BJ (cell line): Measurements from ENCODE around the gene SLC25A45. TPM values are rescaled to one million over a fixed set of nuclear protein-coding genes. Genes with fewer than 3 reads are reported as not detected.
A peak's percentile ranks its signal among the peaks of the same experiment; 100 is the strongest.
"Not testable (repeated sequence)": the region's sequence is repeated elsewhere in the genome, so short reads cannot be mapped to it uniquely, and the experiment has no call there.

Experiments
- CTCF ChIA-PET: fragments of 350-600 bp; formaldehyde crosslinking; extraction: SDS; loops from one replicate; lab custom pipeline; 2021; ENCODE audit warnings: antibody characterized with exemption, inconsistent platforms; lab: Yijun Ruan, JAX
- POLR2A ChIA-PET: fragments of 300-600 bp; sonication (Branson Sonifier 250); formaldehyde crosslinking; extraction: SDS; loops from one replicate; lab custom pipeline; 2021; ENCODE audit warnings: antibody characterized with exemption; lab: Charles Lee
- DNase-seq: peaks from one replicate; pipeline ENCODE4 v3.0.0-alpha.2; 2011; ENCODE audit warnings: low read depth
- H3K27me3 ChIP-seq: 2 replicates; pipeline ENCODE4 v1.6.0; 2011; ENCODE audit warnings: low read length; ENCODE audit not compliant: control insufficient read depth, insufficient read depth
- H3K36me3 ChIP-seq: 2 replicates; pipeline ENCODE4 v1.5.1; 2011; ENCODE audit warnings: low read length; ENCODE audit not compliant: control insufficient read depth, insufficient read depth
- H3K4me3 ChIP-seq: 2 replicates; pipeline ENCODE4 v1.5.1; 2011; ENCODE audit warnings: low read depth, mild to moderate bottlenecking, control low read depth, low read length
- polyA plus RNA-seq: library from polyadenylated mRNA; depleted of rRNA; stranded (reverse); fragments of >200 nt; gene quantifications from 2 replicates; pipeline ENCODE4 v1.2.3, GENCODE V29; 2011
- TF ChIP-seq, protein P1 (sequence below): IDR thresholded peaks from 2 replicates; pipeline ENCODE4 v1.5.1; 2011; ENCODE audit warnings: low read depth, mild to moderate bottlenecking, control low read depth, inconsistent platforms, low read length, moderate library complexity; ENCODE audit not compliant: insufficient read depth

Gene SLC25A45
- polyA plus RNA-seq, 1 experiment = 2.1 TPM

- TF ChIP-seq, protein P1, sequence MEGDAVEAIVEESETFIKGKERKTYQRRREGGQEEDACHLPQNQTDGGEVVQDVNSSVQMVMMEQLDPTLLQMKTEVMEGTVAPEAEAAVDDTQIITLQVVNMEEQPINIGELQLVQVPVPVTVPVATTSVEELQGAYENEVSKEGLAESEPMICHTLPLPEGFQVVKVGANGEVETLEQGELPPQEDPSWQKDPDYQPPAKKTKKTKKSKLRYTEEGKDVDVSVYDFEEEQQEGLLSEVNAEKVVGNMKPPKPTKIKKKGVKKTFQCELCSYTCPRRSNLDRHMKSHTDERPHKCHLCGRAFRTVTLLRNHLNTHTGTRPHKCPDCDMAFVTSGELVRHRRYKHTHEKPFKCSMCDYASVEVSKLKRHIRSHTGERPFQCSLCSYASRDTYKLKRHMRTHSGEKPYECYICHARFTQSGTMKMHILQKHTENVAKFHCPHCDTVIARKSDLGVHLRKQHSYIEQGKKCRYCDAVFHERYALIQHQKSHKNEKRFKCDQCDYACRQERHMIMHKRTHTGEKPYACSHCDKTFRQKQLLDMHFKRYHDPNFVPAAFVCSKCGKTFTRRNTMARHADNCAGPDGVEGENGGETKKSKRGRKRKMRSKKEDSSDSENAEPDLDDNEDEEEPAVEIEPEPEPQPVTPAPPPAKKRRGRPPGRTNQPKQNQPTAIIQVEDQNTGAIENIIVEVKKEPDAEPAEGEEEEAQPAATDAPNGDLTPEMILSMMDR = no peak
- no peaks in the 10 kb centered on the region for H3K27me3 ChIP-seq
- H3K36me3 ChIP-seq = peaks cover 44% of the 10 kb centered on the region
- no peak overlapping the region for H3K4me3 ChIP-seq
- no peak for DNase-seq
- ChIA-PET CTCF (interaction anchor here (1.2 kb wide), 1 partner anchor 8 kb away, joined by 3 read pairs; no protein-coding TSS in a partner anchor), POLR2A (no interaction called here)
Measured at GRCh38 chr11:65340226-65340625, 42.2 kb downstream of the SLC25A45 start.

GRCh38 chr11:65338676-65339075, 43.8 kb downstream of the SLC25A45 start:
- Histone ChIP-seq H3K27me3 (no peaks in the 10 kb centered on the region), H3K4me3 (no peak overlapping the region), H3K36me3 (peaks cover 31% of the 10 kb centered on the region)
- CTCF ChIA-PET = interaction anchor here (1.4 to 1.8 kb wide), 4 partner anchors 9 to 113 kb away, joined by 3 to 8 read pairs (median 6); no protein-coding TSS in a partner anchor
- TF ChIP-seq, protein P1 = no peak
- POLR2A ChIA-PET = no interaction called here
- DNase-seq = no peak

DNA sequence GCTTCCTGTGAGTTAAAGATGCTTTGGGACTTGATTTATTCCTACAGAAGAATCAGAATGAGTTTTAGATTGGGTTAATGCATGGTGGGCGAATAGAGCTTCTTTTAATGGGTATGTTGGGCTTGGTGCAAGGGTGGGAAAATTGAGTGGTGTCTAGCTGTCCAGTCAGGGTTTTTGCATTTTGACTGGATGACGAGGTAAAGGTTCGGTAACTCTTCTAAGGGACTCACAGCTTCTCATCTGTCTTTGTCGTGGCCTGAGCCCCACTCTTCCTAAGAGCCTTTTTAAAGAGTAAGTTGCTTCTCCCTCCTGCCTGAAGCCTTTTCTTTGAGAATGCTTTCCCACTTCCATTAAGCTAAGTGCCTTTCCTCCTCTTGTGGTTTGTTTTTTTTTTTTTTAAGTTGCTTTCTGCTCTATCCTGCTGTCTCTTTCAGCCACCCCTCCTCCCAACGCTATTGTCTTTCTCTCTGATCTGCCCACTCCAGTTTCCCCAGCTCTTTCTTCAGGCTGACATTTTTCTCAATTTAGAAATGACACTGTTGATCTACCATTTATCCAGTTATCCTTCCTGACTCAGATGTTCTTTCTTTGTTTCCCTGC, 47.6 kb downstream of the SLC25A45 start:
- no peak for DNase-seq
- ChIA-PET POLR2A (interaction anchor here (0.6 to 0.7 kb wide), 2 partner anchors 42 to 60 kb away, joined by 3 to 13 read pairs; no protein-coding TSS in a partner anchor), CTCF (interaction anchor here (0.8 to 9.6 kb wide), 6 partner anchors 11 to 110 kb away, joined by 3 to 145 read pairs (median 8); partner anchors contain the start of gene CDC42EP2)
- Histone ChIP-seq H3K27me3 (no peaks in the 10 kb centered on the region), H3K4me3 (peak overlapping the region; percentile 89), H3K36me3 (peaks cover 4% of the 10 kb centered on the region)
- TF ChIP-seq, protein P1 = no peak

- CTCF ChIA-PET = interaction anchor here (0.6 to 9.6 kb wide), 11 partner anchors 9 to 220 kb away, joined by 3 to 150 read pairs (median 3); partner anchors contain the start of genes CDC42EP2 and TM7SF2
- H3K27me3 ChIP-seq, DNase-seq, POLR2A ChIA-PET, H3K36me3 ChIP-seq, H3K4me3 ChIP-seq: not testable (repeated sequence)
Measured at GRCh38 chr11:65332591-65332990, 49.9 kb downstream of the SLC25A45 start.

DNA sequence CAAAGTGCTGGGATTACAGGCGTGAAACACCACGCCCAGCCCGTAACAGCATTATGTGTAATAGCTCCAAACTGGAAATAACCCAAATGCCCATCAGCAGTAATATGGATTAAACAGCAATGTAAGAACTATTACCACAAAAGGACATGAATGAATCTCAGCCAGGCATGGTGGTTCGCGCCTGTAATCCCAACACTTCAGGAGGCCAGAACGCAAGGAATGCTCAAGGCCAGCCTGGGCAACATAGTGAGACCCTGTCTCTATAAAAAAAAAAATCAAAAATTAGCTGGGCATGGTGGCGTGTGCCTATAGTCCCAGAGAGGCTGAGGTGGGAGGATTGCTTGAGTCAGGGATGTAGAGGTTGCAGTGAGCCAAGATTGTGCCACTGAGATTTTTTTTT, 51.9 kb downstream of the SLC25A45 start:
- CTCF ChIA-PET = interaction anchor here (0.6 to 9.6 kb wide), 13 partner anchors 10 to 148 kb away, joined by 3 to 150 read pairs (median 10); partner anchors contain the start of genes CDC42EP2 and POLA2
- POLR2A ChIA-PET = interaction anchor here (1.0 kb wide), 1 partner anchor 15 kb away, joined by 3 read pairs; no protein-coding TSS in a partner anchor
- Histone ChIP-seq H3K4me3 (no peak overlapping the region), H3K36me3 (no peaks in the 10 kb centered on the region), H3K27me3 (no peaks in the 10 kb centered on the region)
- TF ChIP-seq, protein P1 = no peak
- no peak for DNase-seq
